Stomach (tissue), 4 donors: Measurements from ENCODE around the gene TMEM178B.

Experiments
- POLR2A ChIP-seq, 4 donors: fragments of 450-650 bp; IDR thresholded peaks; one replicate each; pipeline ENCODE4 v1.6.1; 2016; ENCODE audit warnings: antibody characterized with exemption in 4 of 4, control low read depth in 2 of 4, mild to moderate bottlenecking in 1 of 4, moderate library complexity in 1 of 4
- POLR2AphosphoS5 ChIP-seq, 3 donors: sonication (generic); formaldehyde crosslinking; IDR thresholded peaks; one replicate each; pipeline ENCODE4 v1.6.1; 2016; ENCODE audit warnings: antibody characterized with exemption in 3 of 3
- TF ChIP-seq, protein P1 (sequence below), 7 experiments: fragments of 450-650 bp in 4 of 7; fragments of 200-600 bp in 3 of 7; sonication (generic) in 3 of 7; IDR thresholded peaks; one replicate each; pipeline ENCODE4 v1.5.1; 2016 to 2019; ENCODE audit warnings: antibody characterized with exemption in 7 of 7, control low read depth in 2 of 7, mild to moderate bottlenecking in 1 of 7

- TF ChIP-seq, protein P1, sequence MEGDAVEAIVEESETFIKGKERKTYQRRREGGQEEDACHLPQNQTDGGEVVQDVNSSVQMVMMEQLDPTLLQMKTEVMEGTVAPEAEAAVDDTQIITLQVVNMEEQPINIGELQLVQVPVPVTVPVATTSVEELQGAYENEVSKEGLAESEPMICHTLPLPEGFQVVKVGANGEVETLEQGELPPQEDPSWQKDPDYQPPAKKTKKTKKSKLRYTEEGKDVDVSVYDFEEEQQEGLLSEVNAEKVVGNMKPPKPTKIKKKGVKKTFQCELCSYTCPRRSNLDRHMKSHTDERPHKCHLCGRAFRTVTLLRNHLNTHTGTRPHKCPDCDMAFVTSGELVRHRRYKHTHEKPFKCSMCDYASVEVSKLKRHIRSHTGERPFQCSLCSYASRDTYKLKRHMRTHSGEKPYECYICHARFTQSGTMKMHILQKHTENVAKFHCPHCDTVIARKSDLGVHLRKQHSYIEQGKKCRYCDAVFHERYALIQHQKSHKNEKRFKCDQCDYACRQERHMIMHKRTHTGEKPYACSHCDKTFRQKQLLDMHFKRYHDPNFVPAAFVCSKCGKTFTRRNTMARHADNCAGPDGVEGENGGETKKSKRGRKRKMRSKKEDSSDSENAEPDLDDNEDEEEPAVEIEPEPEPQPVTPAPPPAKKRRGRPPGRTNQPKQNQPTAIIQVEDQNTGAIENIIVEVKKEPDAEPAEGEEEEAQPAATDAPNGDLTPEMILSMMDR (IDR thresholded peaks at IDR 0.05) = no peak
- TF ChIP-seq POLR2A (IDR thresholded peaks at IDR 0.05) (no peak), POLR2AphosphoS5 (IDR thresholded peaks at IDR 0.05) (no peak)
These were observed 296.3 kb downstream of the TMEM178B start for GRCh38 chr7:141370178-141370577.
